MCF 10A (cell line): ENCODE results near the gene KIAA1191. TPM values are rescaled to one million over a fixed set of nuclear protein-coding genes. Genes with fewer than 3 reads are reported as not detected.
"Not testable (repeated sequence)": the region's sequence is repeated elsewhere in the genome, so short reads cannot be mapped to it uniquely, and the experiment has no call there.

Experiments used
- BruUV-seq: library from RNA; stranded (reverse); fragments of 400-500 nt; replicated peaks from 2 replicates; lab custom pipeline; 2021; lab: Mats Ljungman, UMichigan
- CTCF ChIA-PET: fragments of 300-600 bp; sonication (Branson Sonifier 250); formaldehyde crosslinking; extraction: SDS; loops from one replicate; lab custom pipeline; 2021; ENCODE audit warnings: antibody characterized with exemption, inconsistent platforms; lab: Yijun Ruan, JAX
- POLR2A ChIA-PET: fragments of 300-600, 350-650 bp; sonication (Branson Sonifier 250); formaldehyde crosslinking; extraction: SDS; loops from one replicate; lab custom pipeline; 2020; ENCODE audit warnings: antibody characterized with exemption, inconsistent platforms; lab: Yijun Ruan, JAX
- DNase-seq: peaks from one replicate; pipeline ENCODE4 v3.0.0-alpha.2; 2018; ENCODE audit not compliant: unreplicated experiment
- H3K27ac Mint-ChIP-seq: one replicate; pipeline ENCODE4 v1.8.0; 2022; ENCODE audit warnings: mild to moderate bottlenecking, low read depth, mixed read lengths; ENCODE audit not compliant: unreplicated experiment
- H3K27me3 Mint-ChIP-seq: one replicate; pipeline ENCODE4 v1.8.0; 2022; ENCODE audit warnings: mixed read lengths; ENCODE audit not compliant: insufficient read depth, unreplicated experiment
- H3K36me3 Mint-ChIP-seq: one replicate; pipeline ENCODE4 v1.8.0; 2022; ENCODE audit warnings: mild to moderate bottlenecking, moderate library complexity, mixed read lengths; ENCODE audit not compliant: insufficient read depth, unreplicated experiment
- H3K4me1 Mint-ChIP-seq: one replicate; pipeline ENCODE4 v1.8.0; 2022; ENCODE audit warnings: mixed read lengths; ENCODE audit not compliant: insufficient read depth, unreplicated experiment
- H3K4me3 Mint-ChIP-seq: one replicate; pipeline ENCODE4 v1.8.0; 2022; ENCODE audit warnings: mild to moderate bottlenecking, moderate library complexity, mixed read lengths; ENCODE audit not compliant: unreplicated experiment
- H3K9me3 Mint-ChIP-seq: one replicate; pipeline ENCODE4 v1.8.0; 2022; ENCODE audit warnings: mixed read lengths; ENCODE audit not compliant: unreplicated experiment
- intact Hi-C: fragments of 100-400 bp; cut with micrococcal nuclease; formaldehyde crosslinking; loops from 2 replicates; pipeline ENCODE4 v1.14.1; 2022
- microRNA-seq: library from miRNA; unstranded; fragments of <30 nt; microRNA quantifications from one replicate; pipeline ENCODE4 v1.2.0, GENCODE V29; 2022
- total RNA-seq: library from RNA; stranded (reverse); gene quantifications from 2 replicates; pipeline ENCODE4 v1.2.3, GENCODE V29; 2022
- TF ChIP-seq, protein P1 (sequence below): fragments of 200-600 bp; IDR thresholded peaks from one replicate; pipeline ENCODE4 v1.8.0; 2022; ENCODE audit warnings: antibody characterized with exemption, mild to moderate bottlenecking; ENCODE audit not compliant: unreplicated experiment

KIAA1191 gene
- total RNA-seq, 1 experiment from 2014 or later: 92.0 TPM

DNA sequence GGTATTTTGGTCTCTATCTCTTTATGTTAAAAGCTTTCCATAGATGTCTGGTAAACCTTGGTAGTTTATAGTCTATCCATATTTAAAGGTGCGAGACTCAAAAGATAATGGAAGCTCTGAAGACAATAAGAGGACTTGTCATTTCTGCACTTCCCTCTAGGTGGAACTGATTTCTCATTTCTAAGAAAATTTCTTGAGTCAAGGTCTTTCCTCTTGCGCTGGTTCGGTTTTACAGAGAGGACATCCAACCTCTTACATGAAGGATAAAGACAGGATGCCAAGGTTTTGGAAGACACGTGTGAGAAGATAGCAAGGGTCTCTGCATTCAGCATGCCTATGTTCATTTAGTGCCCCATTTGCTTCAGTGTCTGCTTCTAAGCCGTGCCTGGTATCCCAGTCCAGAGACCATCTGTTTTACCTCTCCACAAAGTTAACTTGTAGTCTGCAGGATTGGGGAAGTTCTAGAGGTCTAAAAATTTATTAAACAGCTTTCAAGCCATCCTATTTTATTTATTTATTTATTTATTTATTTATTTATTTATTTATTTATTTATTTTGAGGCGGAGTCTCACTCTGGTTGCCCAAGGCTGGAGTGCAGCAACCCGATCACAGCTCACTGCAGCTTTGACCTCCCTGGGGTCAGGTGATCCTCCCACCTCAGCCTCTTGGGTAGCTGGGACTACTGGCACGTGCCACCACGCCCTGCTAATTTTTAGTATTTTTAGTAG, 41.6 kb downstream of the KIAA1191 start:
- ChIA-PET CTCF (interaction anchor here (1.4 to 1.7 kb wide), 3 partner anchors 9 to 259 kb away, joined by 3 to 4 read pairs (median 4); no protein-coding TSS in a partner anchor), POLR2A (interaction anchor here (1.1 to 1.4 kb wide), 2 partner anchors 11 to 14 kb away, joined by 3 to 6 read pairs; no protein-coding TSS in a partner anchor)
- peak; percentile 25 for DNase-seq
- Mint-ChIP-seq H3K4me3 (no peak overlapping the region), H3K27ac (no peak overlapping the region), H3K36me3 (peaks cover 45% of the 10 kb centered on the region), H3K27me3 (no peaks in the 10 kb centered on the region), H3K4me1 (no peaks in the 10 kb centered on the region), H3K9me3 (no peaks in the 10 kb centered on the region)
- intact Hi-C loops: no loop called here
- TF ChIP-seq, protein P1, sequence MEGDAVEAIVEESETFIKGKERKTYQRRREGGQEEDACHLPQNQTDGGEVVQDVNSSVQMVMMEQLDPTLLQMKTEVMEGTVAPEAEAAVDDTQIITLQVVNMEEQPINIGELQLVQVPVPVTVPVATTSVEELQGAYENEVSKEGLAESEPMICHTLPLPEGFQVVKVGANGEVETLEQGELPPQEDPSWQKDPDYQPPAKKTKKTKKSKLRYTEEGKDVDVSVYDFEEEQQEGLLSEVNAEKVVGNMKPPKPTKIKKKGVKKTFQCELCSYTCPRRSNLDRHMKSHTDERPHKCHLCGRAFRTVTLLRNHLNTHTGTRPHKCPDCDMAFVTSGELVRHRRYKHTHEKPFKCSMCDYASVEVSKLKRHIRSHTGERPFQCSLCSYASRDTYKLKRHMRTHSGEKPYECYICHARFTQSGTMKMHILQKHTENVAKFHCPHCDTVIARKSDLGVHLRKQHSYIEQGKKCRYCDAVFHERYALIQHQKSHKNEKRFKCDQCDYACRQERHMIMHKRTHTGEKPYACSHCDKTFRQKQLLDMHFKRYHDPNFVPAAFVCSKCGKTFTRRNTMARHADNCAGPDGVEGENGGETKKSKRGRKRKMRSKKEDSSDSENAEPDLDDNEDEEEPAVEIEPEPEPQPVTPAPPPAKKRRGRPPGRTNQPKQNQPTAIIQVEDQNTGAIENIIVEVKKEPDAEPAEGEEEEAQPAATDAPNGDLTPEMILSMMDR: peak; percentile 15
- BruUV-seq: no TSS peak

DNA sequence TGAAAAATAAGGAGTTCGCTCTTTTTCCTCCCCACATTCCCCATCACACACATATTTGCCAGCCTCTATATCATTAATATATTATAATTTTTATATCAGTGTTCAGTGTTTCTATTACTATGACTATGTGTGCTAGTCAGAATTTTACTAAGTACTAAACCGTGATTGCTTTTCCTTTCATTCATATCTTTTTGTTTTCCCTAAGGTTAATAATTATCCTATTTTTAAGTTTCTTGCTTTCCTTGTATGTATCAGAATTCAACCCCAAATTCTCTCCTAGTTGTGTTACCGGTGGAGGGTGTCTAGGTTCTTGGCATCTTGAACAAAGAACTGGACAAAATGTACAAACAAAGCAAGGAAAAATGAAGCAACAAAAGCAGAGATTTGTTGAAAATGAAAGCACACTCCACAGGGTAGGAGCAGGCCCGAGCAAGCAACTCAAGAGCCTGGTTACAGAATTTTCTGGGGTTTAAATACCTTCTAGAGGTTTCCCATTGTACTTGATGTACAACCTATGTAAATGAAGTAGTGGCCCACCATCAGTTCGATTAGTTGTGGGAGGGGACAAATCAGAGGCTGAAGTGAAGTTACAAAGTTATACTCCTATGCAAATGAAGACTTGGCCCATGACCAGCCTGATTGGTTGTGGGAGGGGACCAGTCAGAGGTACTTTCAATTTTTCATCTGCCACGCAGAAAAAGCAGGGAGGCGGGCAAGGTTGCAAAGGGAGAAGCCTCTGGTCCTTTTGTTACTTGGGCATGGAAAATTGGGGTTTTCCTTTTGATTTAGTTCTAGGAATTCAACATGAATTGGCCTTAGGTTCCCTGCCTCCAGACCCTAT, 43.8 kb downstream of the KIAA1191 start:
- no peaks in the 10 kb centered on the region for H3K27me3 Mint-ChIP-seq
- CTCF ChIA-PET: no interaction called here
- peak overlapping the region; percentile 41 for H3K27ac Mint-ChIP-seq
- H3K4me3 Mint-ChIP-seq: no peak overlapping the region
- peaks cover 33% of the 10 kb centered on the region for H3K36me3 Mint-ChIP-seq
- TF ChIP-seq, protein P1: no peak
- H3K9me3 Mint-ChIP-seq: no peaks in the 10 kb centered on the region
- intact Hi-C loops: no loop called here
- no peaks in the 10 kb centered on the region for H3K4me1 Mint-ChIP-seq
- no peak for DNase-seq
- POLR2A ChIA-PET: no interaction called here
- no TSS peak for BruUV-seq

DNA sequence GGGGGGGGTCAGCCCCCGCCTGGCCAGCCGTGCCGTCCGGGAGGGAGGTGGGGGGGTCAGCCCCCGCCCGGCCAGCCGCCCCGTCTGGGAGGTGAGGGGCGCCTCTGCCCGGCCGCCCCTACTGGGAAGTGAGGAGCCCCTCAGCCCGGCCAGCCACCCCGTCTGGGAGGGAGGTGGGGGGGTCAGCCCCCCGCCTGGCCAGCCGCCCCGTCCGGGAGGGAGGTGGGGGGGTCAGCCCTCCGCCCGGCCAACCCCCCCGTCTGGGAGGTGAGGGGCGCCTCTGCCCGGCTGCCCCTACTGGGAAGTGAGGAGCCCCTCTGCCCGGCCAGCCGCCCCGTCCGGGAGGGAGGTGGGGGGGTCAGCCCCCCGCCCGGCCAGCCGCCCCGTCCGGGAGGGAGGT, 56.2 kb downstream of the KIAA1191 start:
- H3K4me1 Mint-ChIP-seq, H3K27me3 Mint-ChIP-seq, H3K27ac Mint-ChIP-seq, H3K4me3 Mint-ChIP-seq, DNase-seq, POLR2A ChIA-PET, intact Hi-C loops, BruUV-seq, CTCF ChIA-PET, H3K9me3 Mint-ChIP-seq: not testable (repeated sequence)
- H3K36me3 Mint-ChIP-seq: peaks cover 29% of the 10 kb centered on the region

Small RNA genes within 50 kb of the gene (microRNA-seq; reads per million reads assigned to microRNA genes)
- 0.40 reads per million for gene MIR1271

Other genes with a start within 250 kb of the KIAA1191 start
- 25.4 and 27.3 TPM in 2 replicates for gene SIMC1, start 123.3 kb downstream of the KIAA1191 start, total RNA-seq
- gene ARL10, start 3.7 kb upstream of the KIAA1191 start, total RNA-seq: 1.1 and 1.3 TPM in 2 replicates
- gene NOP16, start 26.8 kb upstream of the KIAA1191 start, total RNA-seq: 90.9 and 134 TPM in 2 replicates
- 167 and 196 TPM in 2 replicates for gene HIGD2A, start 27.0 kb upstream of the KIAA1191 start, total RNA-seq
- gene CLTB, start 54.8 kb upstream of the KIAA1191 start, total RNA-seq: 333 and 339 TPM in 2 replicates
- 78.3 and 97.2 TPM in 2 replicates for gene FAF2, start 86.6 kb upstream of the KIAA1191 start, total RNA-seq
- 45.8 and 60.1 TPM in 2 replicates for gene RNF44, start 175.6 kb upstream of the KIAA1191 start, total RNA-seq
- gene CDHR2, start 187.6 kb upstream of the KIAA1191 start, total RNA-seq: 0.09 and 0.39 TPM in 2 replicates
- gene GPRIN1, start 248.4 kb upstream of the KIAA1191 start, total RNA-seq: 3.0 and 3.7 TPM in 2 replicates